DMS 273 (cell line): ENCODE results near the gene SH3BP4.
"Not testable (repeated sequence)": the region's sequence is repeated elsewhere in the genome, so short reads cannot be mapped to it uniquely, and the experiment has no call there.

ENCODE experiments used
- DNase-seq: peaks from one replicate; lab custom pipeline; 2025; ENCODE audit not compliant: unreplicated experiment; lab: John Stamatoyannopoulos, UW

Gene SH3BP4

DNA sequence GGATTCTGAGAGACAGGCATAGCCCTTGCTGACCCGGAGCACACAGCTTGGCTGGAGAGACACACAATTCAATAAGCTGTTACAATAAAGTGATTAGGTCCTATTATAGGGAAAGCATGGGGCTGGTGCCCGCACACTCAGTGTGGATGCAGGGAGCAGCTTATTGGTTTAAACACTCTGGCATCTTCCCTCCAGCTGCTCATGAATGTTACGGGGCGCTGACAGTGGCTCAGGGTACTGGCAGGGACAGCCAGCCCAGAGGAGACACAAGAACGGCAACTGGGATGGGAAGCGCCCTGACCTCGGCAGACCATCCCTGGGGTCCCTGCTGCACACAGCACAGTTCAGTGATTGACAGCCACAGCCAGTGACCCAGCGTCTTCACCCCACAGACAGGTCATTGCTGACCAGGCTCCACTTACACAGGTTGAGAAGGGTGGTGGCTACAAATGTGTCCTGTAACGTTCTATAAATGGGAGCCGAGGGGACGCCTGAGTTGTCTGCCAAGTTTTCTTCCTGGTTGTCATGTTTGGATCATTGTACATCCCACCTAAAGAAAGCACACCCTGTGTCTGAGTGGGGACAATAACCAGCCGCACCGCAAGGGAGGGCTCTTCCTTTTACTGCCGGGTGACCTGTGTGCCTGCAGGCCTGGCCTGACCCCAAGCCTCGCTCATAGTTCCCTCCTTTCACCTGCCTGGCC, 60.3 kb downstream of the SH3BP4 start:
- no peak for DNase-seq

DNA sequence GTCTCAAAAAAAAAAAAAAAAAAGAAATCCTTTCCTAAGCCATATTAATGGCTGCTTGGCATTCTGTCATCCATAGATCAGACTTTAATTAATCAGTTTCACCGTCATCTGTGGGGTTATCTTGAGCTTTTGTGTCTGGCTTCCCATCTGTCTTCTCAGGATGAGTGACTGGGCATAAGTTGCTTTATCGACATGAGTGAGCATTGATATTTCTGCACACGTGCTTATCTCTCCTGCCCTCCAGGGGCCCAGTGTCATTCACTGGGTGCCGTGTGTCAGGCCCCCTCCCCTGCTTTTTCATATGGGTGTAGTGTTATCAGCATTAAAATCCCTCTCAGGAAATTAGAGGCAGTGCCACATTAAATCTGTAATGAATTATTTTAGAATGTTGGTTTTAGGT, 65.6 kb downstream of the SH3BP4 start:
- DNase-seq: peak; percentile 49

DNA sequence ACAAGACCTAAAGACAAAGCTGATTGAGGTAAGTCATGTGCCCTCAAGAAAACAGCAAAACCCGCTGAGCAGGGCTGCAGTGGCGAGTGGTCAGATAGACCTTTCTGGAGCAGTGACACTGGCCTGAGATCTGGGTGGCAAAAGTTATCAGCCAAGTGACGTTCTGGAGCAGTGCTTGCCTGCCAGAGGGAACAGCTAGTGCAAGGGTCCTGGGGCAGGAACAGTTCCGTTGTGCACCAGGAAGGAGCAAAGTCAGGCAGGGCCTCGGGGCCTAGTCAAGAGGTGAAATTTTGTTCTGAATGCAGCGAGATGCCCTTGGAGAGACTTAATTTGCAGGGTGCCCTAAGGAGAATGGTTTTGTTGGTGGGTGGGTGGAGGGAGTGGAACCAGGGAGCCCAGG, 67.0 kb downstream of the SH3BP4 start:
- no peak for DNase-seq

DNA sequence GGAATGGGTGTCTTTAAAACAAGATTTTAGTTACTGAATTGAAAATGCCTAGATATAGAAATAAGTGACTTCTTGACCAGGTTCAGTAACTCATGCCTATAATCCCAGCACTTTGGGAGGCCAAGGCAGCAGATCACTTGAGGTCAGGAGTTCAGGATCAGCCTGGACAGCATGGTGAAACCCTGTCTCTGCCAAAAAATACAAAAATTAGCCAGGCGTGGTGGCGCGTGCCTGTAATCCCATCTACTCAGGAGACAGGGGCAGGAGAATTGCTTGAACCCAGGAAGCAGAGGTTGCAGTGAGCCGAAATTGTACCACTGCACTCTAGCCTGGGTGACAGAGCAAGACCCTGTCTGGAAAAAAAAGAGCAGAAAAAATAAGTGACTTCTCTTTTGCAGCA, 68.3 kb downstream of the SH3BP4 start:
- DNase-seq: not testable (repeated sequence)

DNA sequence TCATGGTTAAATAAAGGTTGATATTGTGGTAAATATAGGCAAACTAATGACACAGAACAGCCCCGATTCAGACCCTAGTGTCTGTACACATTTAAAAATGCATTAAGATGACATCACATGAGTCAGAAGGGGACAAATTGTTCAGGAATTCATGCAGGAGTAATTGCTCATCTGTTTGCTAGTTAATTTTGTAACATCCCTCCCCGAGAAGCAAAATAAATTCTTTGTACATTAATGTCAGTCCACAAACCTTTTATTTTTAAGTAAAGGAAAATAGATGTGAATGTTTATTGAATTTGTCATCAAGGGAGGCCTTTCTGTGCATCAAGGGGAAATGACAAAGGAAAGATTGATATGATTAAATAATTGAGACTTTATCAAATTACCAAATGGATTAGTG, 69.9 kb downstream of the SH3BP4 start:
- peak; percentile 6 for DNase-seq

DNA sequence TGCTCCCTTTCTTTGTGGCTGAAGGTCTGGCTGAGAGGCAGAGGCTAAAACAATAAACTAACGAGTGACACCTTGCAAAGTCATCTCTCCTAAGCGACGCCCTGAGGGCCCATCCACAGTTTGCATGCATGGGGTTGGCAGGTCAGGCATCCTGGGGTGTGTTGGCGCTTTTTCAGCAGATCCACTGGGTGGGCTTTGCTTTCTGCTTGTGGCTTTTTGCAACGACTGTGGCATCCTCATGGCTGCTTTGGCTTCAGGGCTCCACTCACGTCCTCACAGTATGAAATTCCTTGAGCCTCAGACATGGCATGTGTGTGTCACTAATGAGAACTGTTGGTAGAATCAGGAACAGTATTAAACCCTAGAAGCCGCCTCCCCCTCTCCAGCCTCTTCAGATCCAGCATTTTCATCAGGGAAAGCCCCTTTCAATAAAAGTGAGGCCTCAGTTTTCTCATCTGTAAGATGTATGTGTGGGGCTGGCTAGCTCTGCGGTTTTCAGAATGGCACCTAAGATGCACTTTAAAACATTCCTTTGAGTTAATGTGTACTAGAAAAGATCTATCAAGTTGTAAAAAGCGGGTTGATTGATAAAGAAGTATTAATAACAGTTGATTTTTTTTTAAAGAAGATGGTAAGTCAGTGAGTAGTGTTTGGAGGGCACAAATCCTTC, 72.5 kb downstream of the SH3BP4 start:
- no peak for DNase-seq

DNA sequence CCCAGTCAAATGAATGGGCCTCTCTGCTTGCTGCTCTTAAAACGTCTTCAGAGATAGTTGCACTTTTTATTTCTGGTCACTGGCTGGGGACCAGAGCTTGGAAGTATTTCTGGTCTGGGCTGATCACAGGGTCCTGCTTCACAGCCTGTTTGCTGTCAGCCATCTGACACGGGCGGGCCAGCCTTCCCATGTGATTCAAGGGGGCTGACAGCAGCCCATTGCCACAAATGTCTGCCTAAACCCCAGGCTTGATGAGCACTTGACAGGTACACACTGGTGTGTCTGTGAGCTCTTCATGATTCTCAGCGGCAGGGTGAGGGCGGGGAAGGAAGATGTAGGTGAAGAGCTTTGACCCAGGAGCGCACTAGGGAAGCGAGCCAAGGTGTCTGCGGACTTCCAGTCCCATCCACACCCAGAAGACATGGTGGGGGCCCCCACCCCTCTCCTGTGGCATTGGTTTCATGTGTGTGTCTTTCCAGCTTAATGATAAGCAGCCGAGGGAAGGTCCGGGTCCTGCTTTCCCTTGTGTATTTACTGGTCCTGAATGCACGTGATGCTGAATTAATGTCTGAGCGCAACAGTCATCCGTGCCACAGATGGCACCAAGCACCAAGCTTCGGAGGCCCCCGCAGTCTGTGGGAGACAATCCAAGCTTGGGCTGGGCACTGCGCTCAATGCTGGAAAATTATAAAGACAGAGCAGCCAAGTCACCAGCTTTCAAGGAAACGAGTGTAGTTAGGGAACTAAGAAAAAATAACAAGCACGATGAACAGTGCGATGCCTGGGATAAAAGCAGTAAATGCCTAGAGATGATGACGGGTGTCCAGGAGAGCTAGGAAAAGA, 73.3 kb downstream of the SH3BP4 start:
- DNase-seq: peak; percentile 39

DNA sequence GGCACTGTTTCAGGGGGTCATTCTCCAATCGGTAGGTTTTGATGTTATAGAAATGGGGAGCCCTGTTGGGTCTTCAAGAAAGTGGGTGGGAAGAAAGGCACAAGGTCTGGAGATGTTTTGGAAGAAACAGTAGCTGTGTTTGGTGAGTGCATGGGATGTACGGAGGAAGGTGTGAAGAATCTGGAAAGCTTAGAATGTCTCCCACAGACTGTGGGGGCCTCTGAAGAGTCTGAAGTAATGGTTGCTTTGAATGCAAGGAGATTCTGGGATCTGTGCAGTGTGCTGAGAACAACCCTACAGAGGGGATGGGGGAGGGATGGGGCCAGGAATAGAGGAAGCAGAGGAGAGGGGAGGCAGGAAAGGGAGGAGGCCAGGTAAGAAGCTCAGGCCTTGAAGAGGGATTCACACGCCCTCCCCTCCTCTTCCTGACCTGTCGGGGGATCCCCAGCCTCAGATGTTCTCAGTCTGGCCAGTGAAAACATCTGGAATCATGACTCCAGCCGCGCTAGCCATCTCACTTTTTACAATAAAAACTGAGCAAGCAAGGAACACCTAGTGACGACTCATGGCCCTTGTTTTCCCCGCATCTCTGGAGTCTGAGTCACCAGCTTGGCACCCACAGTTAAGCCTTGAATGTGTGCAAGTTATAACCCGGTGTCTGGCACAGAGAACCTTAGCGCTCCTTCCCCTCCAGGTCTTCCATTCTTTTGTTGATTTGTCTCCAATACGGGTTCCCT, 74.2 kb downstream of the SH3BP4 start:
- DNase-seq: peak; percentile 16

DNA sequence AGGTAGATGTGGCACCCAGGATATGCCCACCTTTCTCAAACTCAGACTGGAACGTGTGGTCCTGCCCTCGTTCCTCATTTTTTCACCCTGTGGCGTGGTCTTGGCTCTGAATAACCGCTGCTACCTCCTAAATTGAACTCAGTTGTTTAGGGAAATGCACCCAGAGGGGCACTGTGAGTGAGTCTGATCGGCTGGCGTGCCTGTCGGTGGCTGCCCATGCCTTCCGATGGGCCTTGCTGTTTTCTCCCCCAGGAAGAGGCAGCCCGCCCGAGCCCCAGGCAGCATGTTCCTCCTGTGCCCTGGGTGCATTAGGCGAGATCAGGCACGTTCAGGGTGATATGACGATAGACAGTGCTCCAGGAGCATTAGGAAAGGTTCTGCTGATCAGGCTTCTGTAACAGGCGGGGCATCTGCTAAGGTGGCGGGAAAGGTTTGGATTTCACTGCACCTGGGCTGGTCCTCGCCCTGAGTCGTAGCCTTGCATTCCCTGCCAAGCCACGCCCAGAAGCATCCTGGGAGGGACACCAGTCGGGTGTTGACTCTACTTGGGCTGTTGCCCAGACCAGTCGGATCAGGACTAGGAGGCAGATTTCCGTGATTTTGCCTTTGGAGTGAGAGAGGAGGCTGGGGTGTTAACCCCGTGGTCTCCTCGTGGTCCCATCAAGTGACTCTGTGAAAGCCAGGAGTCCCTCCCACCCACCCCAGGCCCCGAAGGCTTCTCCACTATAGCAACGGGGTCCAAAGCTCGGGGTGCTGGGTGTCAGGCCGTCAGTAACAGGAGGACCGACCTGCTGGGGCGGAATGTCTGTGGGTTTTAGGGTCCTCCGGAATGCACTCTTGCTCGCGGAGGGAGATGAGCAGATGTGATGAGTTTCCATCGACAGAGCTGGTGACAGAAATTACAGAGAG, 75.1 kb downstream of the SH3BP4 start:
- DNase-seq: peak; percentile 83

DNA sequence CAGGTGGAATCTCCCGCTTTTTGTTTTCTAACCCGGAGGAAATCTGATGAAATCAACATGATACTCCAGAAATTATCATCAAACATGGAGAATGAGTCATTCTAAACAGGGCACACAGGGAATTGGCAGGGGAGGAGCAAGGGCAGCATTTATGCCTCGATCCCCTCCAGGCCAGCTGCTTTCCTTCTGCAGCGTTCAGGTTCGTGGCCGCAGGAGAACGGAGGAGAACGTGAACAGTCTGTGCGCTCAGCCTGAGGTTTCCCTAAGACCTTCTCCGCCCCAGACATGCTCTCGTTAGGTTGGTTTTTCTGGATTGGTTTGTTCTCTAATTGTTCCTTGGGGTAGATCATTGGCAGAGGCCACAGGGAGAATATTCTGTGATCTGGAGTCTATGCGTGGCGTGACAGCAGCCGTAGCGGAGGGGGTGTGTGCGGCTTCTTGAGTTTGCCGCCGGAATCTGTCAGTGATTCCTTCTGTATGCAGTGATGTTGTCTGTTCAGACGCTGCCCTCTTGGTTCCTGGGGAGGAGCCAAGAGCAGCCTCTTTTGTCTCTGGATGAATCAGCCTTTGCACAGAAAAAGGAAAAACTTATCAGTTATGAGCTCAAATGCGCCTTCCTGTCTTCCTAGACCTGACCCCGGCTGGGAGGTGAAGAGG, 75.9 kb downstream of the SH3BP4 start:
- DNase-seq: peak; percentile 53

DNA sequence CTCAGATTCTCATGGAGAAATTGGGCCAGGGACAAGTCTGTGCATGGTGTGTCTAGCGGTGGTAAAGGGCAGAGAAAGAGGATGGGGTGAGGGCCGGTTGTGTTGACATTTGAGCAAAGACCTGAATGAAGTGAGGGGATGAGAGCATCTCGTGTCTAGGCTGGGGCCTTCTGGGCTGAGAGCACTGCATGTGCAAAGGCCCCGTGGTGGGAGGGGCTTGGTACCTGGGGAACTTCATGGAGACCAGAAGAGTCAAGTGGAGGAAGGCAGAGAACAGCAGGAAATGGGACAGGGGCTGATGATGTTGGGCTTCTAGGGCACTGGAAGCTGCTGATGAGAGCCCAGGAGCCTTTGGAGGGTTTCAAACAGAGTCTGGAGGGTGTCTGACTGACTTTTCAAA, 76.8 kb downstream of the SH3BP4 start:
- peak; percentile 6 for DNase-seq

DNA sequence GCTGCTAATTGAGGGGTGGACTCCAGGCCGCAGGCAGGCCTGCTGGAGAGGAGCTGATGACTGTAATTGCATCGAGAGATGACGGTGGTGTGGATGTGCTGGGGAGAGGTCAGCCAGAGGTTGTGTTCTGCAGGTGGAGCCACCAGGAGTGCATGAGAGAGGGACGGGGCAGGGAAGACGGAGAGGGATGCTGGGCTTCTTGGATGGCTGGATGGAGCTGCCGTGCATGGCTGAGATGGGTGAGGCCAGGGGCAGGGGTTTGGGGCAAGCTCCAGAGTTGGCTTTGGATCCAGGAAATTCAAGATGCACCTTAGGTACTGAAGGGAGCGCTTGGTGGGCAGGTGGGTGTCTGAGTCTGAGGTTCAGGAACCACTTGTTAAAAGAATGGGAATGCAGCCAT, 77.2 kb downstream of the SH3BP4 start:
- no peak for DNase-seq

DNA sequence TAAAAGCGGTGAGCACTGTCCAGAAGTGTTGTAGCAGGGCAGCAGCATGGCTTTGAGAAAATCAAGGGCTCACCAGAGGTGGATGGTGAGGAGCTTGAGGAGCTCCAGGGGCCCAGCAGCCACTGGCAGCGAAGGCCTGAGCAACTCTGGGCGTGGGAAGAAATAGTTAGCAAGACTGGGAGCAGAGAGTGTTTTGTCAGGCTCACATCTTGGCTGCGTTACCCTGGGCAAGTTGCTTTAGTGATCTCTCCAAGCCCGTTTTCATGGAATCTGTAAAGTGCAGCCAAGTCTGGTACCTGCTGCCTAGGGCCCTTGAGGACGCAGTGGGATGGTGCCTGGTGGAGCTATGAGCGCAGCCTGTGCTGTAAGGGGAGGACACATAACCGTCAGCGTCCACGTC, 78.3 kb downstream of the SH3BP4 start:
- no peak for DNase-seq

DNA sequence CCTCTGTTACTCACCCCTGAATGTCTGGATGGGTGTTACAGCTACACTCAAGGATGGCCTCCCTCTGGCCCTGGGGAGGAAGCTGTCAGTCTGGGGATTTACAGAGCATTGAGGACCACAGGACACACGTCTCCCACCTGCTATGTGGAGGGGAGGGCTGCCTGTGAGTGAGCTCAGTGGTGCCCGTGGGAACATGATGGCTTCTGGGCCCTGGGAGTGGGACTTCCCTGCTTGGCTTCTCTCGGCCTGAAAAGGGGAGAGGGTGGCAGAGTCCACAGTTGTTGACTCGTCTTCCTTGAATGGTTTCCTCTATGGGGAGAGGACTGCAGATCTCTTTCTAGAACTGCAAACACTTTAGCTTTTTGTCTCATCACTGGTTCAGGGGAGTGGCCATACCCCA, 79.1 kb downstream of the SH3BP4 start:
- no peak for DNase-seq

DNA sequence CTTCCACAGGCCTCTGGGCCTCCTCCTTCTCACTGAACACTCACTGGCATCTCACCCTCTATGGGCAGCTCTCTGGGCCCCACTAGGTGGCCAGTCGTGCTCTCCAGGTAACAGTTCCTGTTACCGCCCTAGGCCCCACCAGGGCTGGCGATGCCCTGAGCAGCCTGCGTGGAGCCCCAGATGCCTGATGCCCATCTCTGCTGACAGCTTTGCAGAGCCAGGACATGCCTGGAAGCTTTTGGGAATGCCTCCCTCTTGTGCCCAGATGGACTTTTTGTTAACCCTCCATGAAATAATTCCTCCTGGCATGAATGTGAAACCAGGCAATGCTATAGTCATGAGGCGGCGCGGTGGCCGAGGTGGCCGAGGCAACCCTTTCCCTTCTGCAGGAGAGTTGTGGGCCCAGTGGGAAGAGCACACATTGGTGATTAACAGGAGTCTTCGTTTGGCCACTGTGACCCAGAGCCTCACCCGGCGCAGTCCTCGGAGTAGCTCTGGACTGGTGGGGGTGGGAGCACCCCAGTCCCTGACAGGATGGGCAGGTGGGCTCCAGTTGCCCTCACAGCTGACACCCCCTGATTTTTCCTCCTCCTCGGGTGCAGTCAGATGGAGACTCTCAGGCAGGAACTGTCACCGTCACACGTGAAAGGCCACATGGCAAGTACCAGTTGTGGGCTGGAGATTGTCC, 80.0 kb downstream of the SH3BP4 start:
- no peak for DNase-seq

DNA sequence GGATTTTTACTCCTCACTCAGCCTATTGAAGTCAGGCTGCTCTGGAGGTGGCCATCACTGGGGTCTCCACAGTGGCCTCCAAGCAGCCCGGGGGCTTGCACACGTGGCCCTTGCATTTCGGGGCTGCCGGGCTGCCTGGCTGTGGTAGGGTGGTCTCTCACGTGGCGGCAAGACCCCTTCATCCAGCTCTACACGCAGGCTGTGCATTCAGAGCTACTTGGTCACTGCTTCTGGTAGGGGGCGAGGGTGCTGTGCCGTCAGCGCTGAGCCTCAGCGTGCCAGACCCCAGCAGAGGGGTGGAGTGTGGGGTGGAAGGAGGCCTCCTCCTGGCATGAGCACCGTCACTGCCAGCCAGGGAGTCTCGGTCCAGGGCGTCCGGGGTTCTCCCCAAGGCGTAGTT, 80.6 kb downstream of the SH3BP4 start:
- DNase-seq: no peak

DNA sequence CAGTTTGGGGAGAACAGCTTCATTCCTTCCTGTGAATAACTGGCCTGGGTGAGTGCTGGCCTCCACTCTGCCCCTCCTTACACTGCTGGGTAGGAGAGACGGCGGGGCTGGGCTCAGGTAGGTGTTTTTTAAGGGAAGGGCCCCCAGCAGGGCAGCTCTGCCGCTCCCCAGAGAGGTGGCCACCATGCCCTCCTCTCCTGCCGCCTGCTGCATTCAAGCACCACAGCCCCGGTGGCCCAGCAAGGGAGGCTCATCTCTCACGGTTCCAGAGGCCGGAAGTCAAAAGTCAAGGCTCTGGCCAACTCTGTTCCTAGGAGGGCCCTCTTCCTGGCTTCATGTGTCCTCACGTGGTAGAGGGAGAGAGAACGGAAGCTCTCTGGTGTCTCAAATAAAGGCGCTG, 81.1 kb downstream of the SH3BP4 start:
- no peak for DNase-seq

DNA sequence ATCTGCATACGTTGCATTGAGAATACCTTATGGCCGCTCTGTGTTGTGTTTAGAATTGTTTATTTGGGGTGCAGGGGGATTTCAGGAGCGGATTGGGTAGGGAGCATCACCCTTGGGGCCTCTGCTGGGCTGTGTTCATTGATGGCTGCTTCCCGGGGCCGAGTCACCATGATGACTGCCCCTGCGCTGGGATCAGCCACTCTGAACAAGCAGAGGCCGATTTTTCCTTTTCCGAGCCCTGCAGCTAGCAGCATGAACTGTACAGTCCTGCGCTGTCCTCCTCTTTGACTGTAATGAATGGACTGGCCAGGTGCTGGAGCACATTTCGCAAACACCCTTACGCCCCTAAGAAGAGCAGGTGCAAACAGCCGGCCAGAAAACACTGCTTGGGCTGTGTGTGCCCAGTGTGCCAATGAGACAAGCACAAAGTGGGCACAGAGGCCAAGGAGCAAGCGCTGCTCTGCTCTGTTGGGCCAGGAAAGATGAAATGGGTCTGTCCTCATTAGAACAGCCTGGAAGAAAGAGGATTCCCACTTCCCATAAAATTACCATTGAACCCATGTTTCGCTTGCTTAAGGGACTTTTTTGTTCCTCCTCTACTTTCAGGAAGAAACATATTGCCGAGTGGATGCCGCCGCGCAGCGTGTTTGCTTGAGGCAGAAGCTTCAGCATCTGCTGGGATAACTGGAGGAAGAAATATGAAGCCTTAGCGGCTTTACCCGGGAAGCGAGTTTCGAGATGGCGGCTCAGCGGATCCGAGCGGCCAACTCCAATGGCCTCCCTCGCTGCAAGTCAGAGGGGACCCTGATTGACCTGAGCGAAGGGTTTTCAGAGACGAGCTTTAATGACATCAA, 82.7 kb downstream of the SH3BP4 start:
- no peak for DNase-seq
